ENCODE results near the gene EXOSC7. TPM values are rescaled to one million over a fixed set of nuclear protein-coding genes. Genes with fewer than 3 reads are reported as not detected.

Gene EXOSC7
- total RNA-seq, 2 donors from 2014 or later = 38.9 to 52.5 TPM

GRCh38 chr3:44955917-44956316 is 20.1 kb upstream of the EXOSC7 start:
- Histone ChIP-seq H3K4me1 (no peaks in the 10 kb centered on the region), H3K36me3 (peaks cover 19% of the 10 kb centered on the region), H3K27ac (no peak overlapping the region), H3K9me3 (no peaks in the 10 kb centered on the region), H3K4me3 (no peak overlapping the region), H3K27me3 (no peaks in the 10 kb centered on the region)
- TF ChIP-seq CTCF (IDR thresholded peaks at IDR 0.05) = no peak
- no peak for DNase-seq (ENCODE audit: low spot score)

GRCh38 chr3:44957986-44958385 is 18.1 kb upstream of the EXOSC7 start:
- no peak for TF ChIP-seq CTCF (IDR thresholded peaks at IDR 0.05)
- H3K4me3 ChIP-seq = no peak overlapping the region
- H3K27ac ChIP-seq = no peak overlapping the region
- no peak for DNase-seq (ENCODE audit: low spot score)
- peaks cover 0 to 6% of the 10 kb centered on the region in 2 donors for H3K4me1 ChIP-seq
- H3K27me3 ChIP-seq = no peaks in the 10 kb centered on the region
- H3K9me3 ChIP-seq = no peaks in the 10 kb centered on the region
- peaks cover 19% of the 10 kb centered on the region for H3K36me3 ChIP-seq

- TF ChIP-seq CTCF (IDR thresholded peaks at IDR 0.05) = no peak
- Histone ChIP-seq H3K9me3 (no peaks in the 10 kb centered on the region), H3K27me3 (no peaks in the 10 kb centered on the region), H3K4me1 (peaks cover 0 to 6% of the 10 kb centered on the region in 2 donors), H3K4me3 (no peak overlapping the region), H3K36me3 (peaks cover 19% of the 10 kb centered on the region), H3K27ac (no peak overlapping the region)
- no peak for DNase-seq (ENCODE audit: low spot score)
Measured at GRCh38 chr3:44958386-44958785, 17.7 kb upstream of the EXOSC7 start.

- peaks cover 0 to 15% of the 10 kb centered on the region in 2 donors for H3K4me1 ChIP-seq
- no peaks in the 10 kb centered on the region for H3K9me3 ChIP-seq
- no peak for DNase-seq (ENCODE audit: low spot score)
- peaks cover 14% of the 10 kb centered on the region for H3K36me3 ChIP-seq
- TF ChIP-seq CTCF (IDR thresholded peaks at IDR 0.05) = no peak
- no peak overlapping the region for H3K4me3 ChIP-seq
- no peaks in the 10 kb centered on the region for H3K27me3 ChIP-seq
- no peak overlapping the region for H3K27ac ChIP-seq
Measured at GRCh38 chr3:44960387-44961026, 15.5 kb upstream of the EXOSC7 start.

GRCh38 chr3:44961888-44962287 is 14.2 kb upstream of the EXOSC7 start:
- no peak overlapping the region for H3K27ac ChIP-seq
- TF ChIP-seq CTCF (IDR thresholded peaks at IDR 0.05) = no peak
- DNase-seq (ENCODE audit: low spot score) = no peak

More at GRCh38 chr3:44961888-44962287, 14.2 kb upstream of the EXOSC7 start:
- Histone ChIP-seq H3K4me3 (no peak overlapping the region), H3K27me3 (no peaks in the 10 kb centered on the region), H3K36me3 (peaks cover 14% of the 10 kb centered on the region), H3K9me3 (no peaks in the 10 kb centered on the region), H3K4me1 (peaks cover 0 to 15% of the 10 kb centered on the region in 2 donors)
